BLaER1 treated with 17β-estradiol and CSF1 and Interleukin-3, amounts not matched to agents 10 nM and 100 nM (cell line): ENCODE data around the gene DLGAP4.

Experiments used
- H3K27ac ChIP-seq, 11 experiments: shearing (Covaris generic); formaldehyde crosslinking; 2 replicates each; pipeline ENCODE4 v1.8.1; 2022
- H3K27me3 ChIP-seq, 11 experiments: shearing (Covaris generic); formaldehyde crosslinking; 2 replicates each; pipeline ENCODE4 v1.8.1; 2022
- H3K36me3 ChIP-seq, 11 experiments: shearing (Covaris generic); formaldehyde crosslinking; 2 replicates each; pipeline ENCODE4 v1.8.1; 2022
- H3K4me1 ChIP-seq, 10 experiments: shearing (Covaris generic); formaldehyde crosslinking; 2 replicates each; pipeline ENCODE4 v1.8.1; 2022
- H3K4me2 ChIP-seq, 11 experiments: shearing (Covaris generic); formaldehyde crosslinking; 2 replicates each; pipeline ENCODE4 v1.8.1; 2022
- H3K4me3 ChIP-seq, 10 experiments: shearing (Covaris generic); formaldehyde crosslinking; 2 replicates each; pipeline ENCODE4 v1.8.1; 2022
- H3K9ac ChIP-seq, 11 experiments: shearing (Covaris generic); formaldehyde crosslinking; 2 replicates each; pipeline ENCODE4 v1.8.1; 2022
- H3K9me3 ChIP-seq, 11 experiments: shearing (Covaris generic); formaldehyde crosslinking; replicated peaks in 1 of 11; 2 replicates each; pipeline ENCODE4 v1.8.1; 2022
- H4K20me1 ChIP-seq, 11 experiments: shearing (Covaris generic); formaldehyde crosslinking; 2 replicates each; pipeline ENCODE4 v1.8.1; 2022
- Cebpa-rat ChIP-seq, 11 experiments: shearing (Covaris generic); IDR thresholded peaks; 2 replicates each; pipeline ENCODE4 v1.8.1; 2022

DLGAP4 gene

GRCh38 chr20:36538026-36538722 is 232.0 kb downstream of the DLGAP4 start:
- no peak for TF ChIP-seq Cebpa-rat (IDR thresholded peaks at IDR 0.05)
- Histone ChIP-seq H3K4me1 (peaks cover 0 to 15% (median 4%) of the 10 kb centered on the region in 10 experiments; a peak in 6 of 20 replicates), H3K36me3 (no peaks in the 10 kb centered on the region), H4K20me1 (no peaks in the 10 kb centered on the region; a peak in 1 of 22 replicates), H3K27ac (no peak overlapping the region), H3K27me3 (peaks cover 0 to 14% (median 0%) of the 10 kb centered on the region in 11 experiments; a peak in 5 of 22 replicates), H3K9me3 (no peaks in the 10 kb centered on the region), H3K4me2 (no peak overlapping the region), H3K4me3 (no peak overlapping the region), H3K9ac (no peak overlapping the region)

DNA sequence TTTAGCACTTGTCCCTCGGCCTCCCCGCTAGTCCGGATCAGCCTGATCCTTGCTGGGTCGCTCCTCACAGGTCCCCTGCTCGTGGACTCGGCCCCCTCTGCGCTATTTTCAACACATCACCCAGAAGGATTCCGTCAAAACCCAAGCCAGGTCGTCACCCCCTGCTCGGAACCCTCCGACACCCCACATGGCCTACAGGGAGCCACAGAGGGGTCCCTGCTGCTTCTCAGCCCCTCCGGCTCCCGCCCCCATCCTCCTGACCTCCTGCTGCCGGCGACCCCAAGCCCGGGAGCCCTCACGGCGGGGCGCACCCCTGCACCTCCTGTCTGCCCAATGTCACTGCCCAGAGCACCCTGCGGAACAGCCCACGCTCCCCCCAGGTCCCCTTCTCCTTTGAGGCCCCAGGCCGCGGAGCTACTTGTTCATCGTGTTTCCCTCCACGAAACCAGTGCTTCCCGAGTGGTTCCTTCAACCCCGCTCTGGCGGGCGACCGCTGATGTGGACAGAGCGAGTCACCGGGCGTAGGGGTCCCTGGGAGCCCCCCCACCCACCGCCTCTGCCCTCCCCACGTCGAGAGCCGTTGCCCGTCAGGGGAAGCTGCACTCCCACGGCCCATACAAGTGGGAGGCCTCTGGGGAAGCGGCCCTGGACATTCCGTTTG is 234.5 kb downstream of the DLGAP4 start:
- Histone ChIP-seq H3K27me3 (peaks cover 0 to 14% (median 0%) of the 10 kb centered on the region in 11 experiments; a peak in 5 of 22 replicates), H3K36me3 (no peaks in the 10 kb centered on the region), H3K4me3 (no peak overlapping the region), H3K9ac (no peak overlapping the region), H3K4me1 (peaks cover 0 to 18% (median 4%) of the 10 kb centered on the region in 10 experiments; a peak in 6 of 20 replicates), H3K9me3 (no peaks in the 10 kb centered on the region), H3K4me2 (peak overlapping the region in 1 of 11 experiments; percentile 1; a peak in 2 of 22 replicates), H4K20me1 (no peaks in the 10 kb centered on the region; a peak in 1 of 22 replicates), H3K27ac (no peak overlapping the region)
- no peak for TF ChIP-seq Cebpa-rat (IDR thresholded peaks at IDR 0.05)

- no peak within 1 kb of the TSS for H3K27ac ChIP-seq
- peak within 1 kb of the TSS in 3 of 11 experiments; percentile 1 to 7 (median 4); a peak in 3 of 22 replicates for H3K4me2 ChIP-seq
- H3K9ac ChIP-seq: no peak within 1 kb of the TSS
- H3K4me1 ChIP-seq: peaks cover 0 to 18% (median 4%) of the 10 kb centered on the region in 10 experiments; a peak in 7 of 20 replicates
- no peaks in the 10 kb centered on the region; a peak in 1 of 22 replicates for H4K20me1 ChIP-seq
- no peak for TF ChIP-seq Cebpa-rat (IDR thresholded peaks at IDR 0.05)
- H3K9me3 ChIP-seq: no peaks in the 10 kb centered on the region
- no peaks in the 10 kb centered on the region for H3K36me3 ChIP-seq
- H3K4me3 ChIP-seq: no peak within 1 kb of the TSS
- H3K27me3 ChIP-seq: peaks cover 0 to 14% (median 0%) of the 10 kb centered on the region in 11 experiments; a peak in 5 of 22 replicates
These were observed 235.2 kb downstream of the DLGAP4 start, which contains the start of gene MYL9 for GRCh38 chr20:36541227-36541767. TSS of gene MYL9 (plus strand) at chr20:36541519. CDS start at chr20:36544885, 3,366 bp downstream.

DNA sequence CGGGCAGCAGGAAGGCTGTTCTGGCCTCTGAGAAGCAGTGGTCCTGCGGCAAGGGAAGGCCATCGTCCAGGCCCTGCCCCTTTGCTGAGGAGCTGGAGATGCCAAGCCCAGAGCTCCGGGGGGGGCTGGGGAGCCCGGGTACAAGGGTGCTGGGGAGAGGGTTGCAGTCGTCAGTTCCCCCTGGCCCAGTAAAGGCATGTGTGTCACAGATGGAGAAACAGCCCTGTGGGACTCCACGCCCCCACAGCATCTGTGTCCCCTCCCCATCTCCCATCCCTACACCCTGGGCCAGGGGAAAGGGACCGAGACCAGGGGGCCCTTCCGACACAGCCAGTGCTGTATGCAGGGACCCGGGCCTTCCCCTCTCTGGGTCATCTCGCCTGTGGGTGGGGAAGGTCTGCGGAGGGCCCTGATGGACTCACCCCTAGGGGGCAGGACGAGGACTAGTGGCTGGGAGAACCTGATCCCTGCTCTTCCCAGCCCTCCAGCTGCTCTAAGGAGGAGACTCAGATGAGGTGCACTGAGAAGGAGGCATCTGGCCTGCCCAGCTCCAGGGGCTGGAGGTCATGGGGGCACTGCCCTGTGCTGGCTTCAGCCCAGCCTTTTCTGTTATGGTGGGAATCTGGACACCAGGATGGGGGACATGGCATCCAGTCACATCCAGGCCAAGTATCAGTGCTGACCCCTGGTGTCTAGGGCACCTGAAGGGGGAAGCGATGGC is 235.8 kb downstream of the DLGAP4 start:
- peak overlapping the region in 2 of 11 experiments; percentile 4 to 7; a peak in 1 of 22 replicates for H3K4me2 ChIP-seq
- H3K4me3 ChIP-seq: no peak overlapping the region
- TF ChIP-seq Cebpa-rat (IDR thresholded peaks at IDR 0.05): no peak
- no peaks in the 10 kb centered on the region; a peak in 1 of 22 replicates for H4K20me1 ChIP-seq
- H3K27me3 ChIP-seq: peaks cover 0 to 14% (median 0%) of the 10 kb centered on the region in 11 experiments; a peak in 5 of 22 replicates
- H3K27ac ChIP-seq: no peak overlapping the region
- H3K4me1 ChIP-seq: peaks cover 0 to 20% (median 7%) of the 10 kb centered on the region in 10 experiments; a peak in 7 of 20 replicates
- no peak overlapping the region for H3K9ac ChIP-seq
- H3K36me3 ChIP-seq: no peaks in the 10 kb centered on the region
- H3K9me3 ChIP-seq: no peaks in the 10 kb centered on the region

DNA sequence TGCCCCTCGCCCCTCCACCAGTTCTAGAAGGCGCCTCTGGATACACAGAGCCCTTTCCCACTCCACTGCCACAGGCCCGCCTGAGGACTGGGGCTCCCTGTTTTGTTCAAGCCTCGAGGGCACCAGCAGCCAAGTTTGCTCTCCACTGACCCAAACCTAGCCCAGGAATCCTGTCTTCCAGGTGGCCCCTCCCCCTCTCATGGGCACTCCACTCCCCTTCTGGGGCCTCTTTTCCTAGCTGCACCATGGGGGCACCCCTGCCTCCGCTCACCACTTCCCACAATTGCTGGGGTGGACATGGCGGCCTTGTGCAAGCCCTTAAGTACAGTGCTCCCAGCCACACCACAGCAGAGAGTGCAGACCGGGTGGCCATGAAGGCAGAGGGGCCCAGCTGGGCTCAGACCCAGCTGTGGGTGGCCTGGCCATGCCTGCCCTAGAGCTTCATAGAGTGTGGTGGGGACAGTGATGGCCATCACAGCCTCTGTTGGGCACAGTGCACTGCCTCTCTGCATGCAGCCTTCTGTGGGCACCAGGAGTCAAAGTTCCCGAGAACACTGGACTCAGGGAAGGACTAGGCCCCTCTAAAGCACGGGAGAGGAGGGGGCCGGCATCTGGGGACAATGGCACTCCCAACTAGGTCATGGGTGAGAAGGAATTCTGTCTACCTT is 236.5 kb downstream of the DLGAP4 start:
- H3K27me3 ChIP-seq: peaks cover 0 to 14% (median 0%) of the 10 kb centered on the region in 11 experiments; a peak in 5 of 22 replicates
- H3K4me2 ChIP-seq: peak overlapping the region in 4 of 11 experiments; percentile 11 to 19 (median 15); a peak in 5 of 22 replicates
- no peak overlapping the region for H3K4me3 ChIP-seq
- no peaks in the 10 kb centered on the region for H3K36me3 ChIP-seq
- no peak overlapping the region for H3K27ac ChIP-seq
- H4K20me1 ChIP-seq: no peaks in the 10 kb centered on the region; a peak in 2 of 22 replicates
- no peaks in the 10 kb centered on the region for H3K9me3 ChIP-seq
- TF ChIP-seq Cebpa-rat (IDR thresholded peaks at IDR 0.05): no peak
- peaks cover 0 to 20% (median 8%) of the 10 kb centered on the region in 10 experiments; a peak in 7 of 20 replicates for H3K4me1 ChIP-seq
- no peak overlapping the region for H3K9ac ChIP-seq

- Histone ChIP-seq H3K9me3 (no peaks in the 10 kb centered on the region), H3K9ac (no peak overlapping the region), H3K36me3 (no peaks in the 10 kb centered on the region), H3K4me2 (peak overlapping the region in 4 of 11 experiments; percentile 11 to 19 (median 15); a peak in 5 of 22 replicates), H4K20me1 (no peaks in the 10 kb centered on the region; a peak in 2 of 22 replicates), H3K4me3 (no peak overlapping the region), H3K27ac (no peak overlapping the region), H3K27me3 (peaks cover 0 to 14% (median 0%) of the 10 kb centered on the region in 11 experiments; a peak in 5 of 22 replicates), H3K4me1 (peaks cover 0 to 20% (median 8%) of the 10 kb centered on the region in 10 experiments; a peak in 7 of 20 replicates)
- TF ChIP-seq Cebpa-rat (IDR thresholded peaks at IDR 0.05): no peak
These were observed 237.3 kb downstream of the DLGAP4 start for GRCh38 chr20:36543184-36544133.
